ENCODE measurements around the gene TSPAN4. TPM values are rescaled to one million over a fixed set of nuclear protein-coding genes. Genes with fewer than 3 reads are reported as not detected.

Gene TSPAN4
- total and polyA plus RNA-seq, 2 of the 13 experiments (the other 11 are each of a cell fraction or from before 2014, with no cell fraction given): 31.7 to 68.3 TPM

- no peak overlapping the region for H3K9ac ChIP-seq (ENCODE audit: insufficient read depth, low read depth, low read length)
- CTCF ChIA-PET (ENCODE audit: low intra/inter-chr PET ratio, low total read pairs): interaction anchor here (1.1 to 1.5 kb wide), 3 partner anchors 62 to 153 kb away, joined by 3 to 6 read pairs (median 4); no protein-coding TSS in a partner anchor
Observed at GRCh38 chr11:898143-898511, 55.5 kb downstream of the TSPAN4 start.

More at GRCh38 chr11:898143-898511, 55.5 kb downstream of the TSPAN4 start:
- TF ChIP-seq, protein P1, sequence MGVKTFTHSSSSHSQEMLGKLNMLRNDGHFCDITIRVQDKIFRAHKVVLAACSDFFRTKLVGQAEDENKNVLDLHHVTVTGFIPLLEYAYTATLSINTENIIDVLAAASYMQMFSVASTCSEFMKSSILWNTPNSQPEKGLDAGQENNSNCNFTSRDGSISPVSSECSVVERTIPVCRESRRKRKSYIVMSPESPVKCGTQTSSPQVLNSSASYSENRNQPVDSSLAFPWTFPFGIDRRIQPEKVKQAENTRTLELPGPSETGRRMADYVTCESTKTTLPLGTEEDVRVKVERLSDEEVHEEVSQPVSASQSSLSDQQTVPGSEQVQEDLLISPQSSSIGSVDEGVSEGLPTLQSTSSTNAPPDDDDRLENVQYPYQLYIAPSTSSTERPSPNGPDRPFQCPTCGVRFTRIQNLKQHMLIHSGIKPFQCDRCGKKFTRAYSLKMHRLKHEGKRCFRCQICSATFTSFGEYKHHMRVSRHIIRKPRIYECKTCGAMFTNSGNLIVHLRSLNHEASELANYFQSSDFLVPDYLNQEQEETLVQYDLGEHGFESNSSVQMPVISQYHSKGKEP (CRISPR knock-in tag; IDR thresholded peaks at IDR 0.05): no peak
- TF ChIP-seq CTCF (CRISPR knock-in tag; IDR thresholded peaks at IDR 0.05) (peak; percentile 43), CC2D1A (CRISPR knock-in tag; IDR thresholded peaks at IDR 0.05) (no peak), STAG1 (CRISPR knock-in tag; IDR thresholded peaks at IDR 0.05) (peak; percentile 47; the same call in 1 of the 2 replicates), GATAD1 (CRISPR knock-in tag; IDR thresholded peaks at IDR 0.05) (no peak), XRCC5 (optimal IDR thresholded peaks at IDR 0.05; ENCODE audit: low read length) (peak; percentile 9)
- BruUV-seq (replicated peaks): no TSS peak
- Histone ChIP-seq H2AFZ (ENCODE audit: low read length) (no peak overlapping the region), H3K27me3 (ENCODE audit: control insufficient read depth in 1 of 2, insufficient read depth in 2 of 2, low read length in 2 of 2) (no peaks in the 10 kb centered on the region), H3K4me3 (replicated peaks in 1 of 3; ENCODE audit: insufficient read depth in 1 of 3, low read depth in 2 of 3, low read length in 3 of 3) (no peak overlapping the region), H3K9me3 (ENCODE audit: low read length) (no peaks in the 10 kb centered on the region), H3K36me3 (replicated peaks in 1 of 2; ENCODE audit: control insufficient read depth in 1 of 2, insufficient read depth in 2 of 2, low read length in 2 of 2) (peaks cover 13 to 48% of the 10 kb centered on the region in 2 experiments), H3K27ac (ENCODE audit: extremely low read length, insufficient read depth, low read length) (no peak overlapping the region), H3K79me2 (ENCODE audit: insufficient read depth, low read length) (no peaks in the 10 kb centered on the region), H3K4me1 (ENCODE audit: insufficient read depth, low read length) (no peaks in the 10 kb centered on the region), H4K20me1 (ENCODE audit: insufficient read depth, low read length) (no peaks in the 10 kb centered on the region), H3K4me2 (ENCODE audit: low read depth, low read length) (no peak overlapping the region)
- POLR2A ChIA-PET: no interaction called here
- intact Hi-C loops (cut with micrococcal nuclease; ENCODE audit: unreplicated experiment): loop anchor here (1.0 kb wide), 1 partner anchor 153 kb away; no protein-coding TSS in a partner anchor
- FAIRE-seq (no peak), ATAC-seq (peak; percentile 53), DNase-seq (ENCODE audit: low spot score) (peak; percentile 27)
- in situ Hi-C loops (cut with HindIII; ENCODE audit: extremely low pct_ligation_motif_present, low pct_unique_long_range_greater_than_20kb): no loop called here
- WGBS (ENCODE audit: low lambda C conversion rate): 94% methylated on average over 8 of the region's 10 CpGs
